GM21515 (cell line): Measurements from ENCODE around the gene PCDHB10.
"Not testable (repeated sequence)": the region's sequence is repeated elsewhere in the genome, so short reads cannot be mapped to it uniquely, and the experiment has no call there.

Experiments
- ATAC-seq: cut with Tn5 transposase; IDR thresholded peaks from one replicate; pipeline ENCODE4 v1.9.1; 2021; ENCODE audit not compliant: unreplicated experiment

PCDHB10 gene

DNA sequence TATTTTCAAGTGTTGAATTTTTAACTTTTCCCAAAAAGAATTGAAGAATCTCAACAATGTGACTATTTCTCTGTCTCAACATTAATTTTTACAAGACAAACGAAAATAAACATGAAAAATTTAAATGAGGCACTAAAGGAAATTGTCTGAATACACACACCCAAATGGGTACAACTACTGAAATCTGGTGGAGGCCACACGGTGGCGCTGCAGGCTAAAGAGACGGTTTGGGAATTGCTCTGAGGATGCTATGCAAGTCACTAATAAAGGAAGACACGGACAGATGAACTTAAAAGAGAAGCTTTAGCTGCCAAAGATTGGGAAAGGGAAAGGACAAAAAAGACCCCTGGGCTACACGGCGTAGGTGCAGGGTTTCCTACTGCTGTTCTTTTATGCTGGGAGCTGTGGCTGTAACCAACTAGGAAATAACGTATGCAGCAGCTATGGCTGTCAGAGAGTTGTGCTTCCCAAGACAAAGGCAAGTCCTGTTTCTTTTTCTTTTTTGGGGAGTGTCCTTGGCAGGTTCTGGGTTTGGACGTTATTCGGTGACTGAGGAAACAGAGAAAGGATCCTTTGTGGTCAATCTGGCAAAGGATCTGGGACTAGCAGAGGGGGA lies at the start of gene PCDHB10:
Gene PCDHB10, plus strand, starts transcription at position 244 of the 616 bp plus-strand sequence. Its CDS starts 200 bp downstream, at position 444.
- ATAC-seq, result no peak

DNA sequence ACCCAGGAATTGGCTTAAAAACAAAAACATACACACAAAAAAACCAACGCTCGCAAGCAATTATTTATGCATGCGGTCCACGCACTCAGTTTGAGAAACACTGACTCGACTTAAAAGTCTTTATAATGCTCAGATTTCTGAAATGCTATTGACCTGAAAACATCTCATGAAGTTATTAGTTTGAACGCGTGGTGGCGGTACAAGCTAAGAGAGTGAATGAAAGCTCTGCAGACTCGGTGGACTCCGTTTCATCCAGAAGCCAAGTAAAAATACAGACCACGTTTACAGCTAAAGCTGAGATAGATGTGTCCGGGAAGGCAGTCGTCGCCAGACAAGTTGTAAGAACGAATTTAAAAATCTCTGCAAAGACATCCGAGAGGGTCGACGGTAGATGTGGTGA lies 42.3 kb upstream of the PCDHB10 start, which contains the start of gene PCDHB6:
Gene PCDHB6, plus strand, starts transcription at position 246 of the 400 bp plus-strand sequence. CDS start 201 bp downstream, outside the sequence.
- no peak for ATAC-seq

DNA sequence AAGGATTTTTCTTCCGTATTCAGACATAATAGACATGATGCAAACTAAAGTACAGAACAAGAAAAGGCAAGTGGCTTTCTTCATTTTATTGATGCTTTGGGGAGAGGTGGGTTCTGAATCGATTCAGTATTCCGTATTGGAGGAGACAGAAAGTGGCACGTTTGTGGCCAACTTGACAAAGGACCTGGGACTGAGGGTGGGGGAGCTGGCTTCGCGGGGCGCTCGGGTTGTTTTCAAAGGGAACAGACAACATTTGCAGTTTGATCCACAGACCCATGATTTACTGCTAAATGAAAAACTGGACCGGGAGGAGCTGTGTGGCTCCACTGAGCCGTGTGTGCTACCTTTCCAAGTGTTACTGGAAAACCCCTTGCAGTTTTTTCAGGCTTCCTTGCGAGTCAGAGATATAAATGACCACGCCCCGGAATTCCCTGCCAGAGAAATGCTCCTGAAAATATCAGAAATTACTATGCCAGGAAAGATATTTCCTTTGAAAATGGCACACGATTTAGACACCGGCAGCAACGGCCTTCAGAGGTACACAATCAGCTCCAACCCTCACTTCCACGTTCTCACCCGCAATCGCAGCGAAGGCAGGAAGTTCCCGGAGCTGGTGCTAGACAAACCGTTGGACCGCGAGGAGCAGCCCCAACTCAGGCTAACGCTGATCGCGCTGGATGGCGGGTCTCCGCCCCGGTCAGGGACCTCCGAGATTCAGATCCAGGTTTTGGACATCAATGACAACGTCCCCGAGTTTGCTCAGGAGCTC lies 41.7 kb upstream of the PCDHB10 start:
- ATAC-seq, result no peak

DNA sequence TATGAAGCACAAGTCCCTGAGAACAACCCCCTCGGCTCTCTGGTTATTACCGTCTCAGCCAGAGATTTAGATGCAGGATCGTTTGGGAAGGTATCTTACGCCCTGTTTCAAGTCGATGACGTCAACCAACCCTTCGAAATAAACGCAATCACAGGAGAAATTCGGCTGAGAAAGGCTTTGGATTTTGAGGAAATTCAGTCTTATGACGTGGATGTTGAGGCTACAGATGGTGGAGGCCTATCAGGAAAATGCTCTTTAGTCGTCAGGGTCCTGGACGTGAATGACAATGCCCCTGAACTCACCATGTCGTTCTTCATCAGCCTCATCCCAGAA lies 41.2 kb upstream of the PCDHB10 start:
- ATAC-seq, result no peak

DNA sequence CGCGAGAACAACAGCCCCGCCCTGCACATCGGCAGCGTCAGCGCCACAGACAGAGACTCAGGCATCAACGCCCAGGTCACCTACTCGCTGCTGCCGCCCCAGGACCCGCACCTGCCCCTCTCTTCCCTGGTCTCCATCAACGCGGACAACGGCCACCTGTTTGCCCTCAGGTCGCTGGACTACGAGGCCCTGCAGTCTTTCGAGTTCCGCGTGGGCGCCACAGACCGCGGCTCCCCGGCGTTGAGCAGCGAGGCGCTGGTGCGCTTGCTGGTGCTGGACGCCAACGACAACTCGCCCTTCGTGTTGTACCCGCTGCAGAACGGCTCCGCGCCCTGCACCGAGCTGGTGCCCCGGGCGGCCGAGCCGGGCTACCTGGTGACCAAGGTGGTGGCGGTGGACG lies 40.5 kb upstream of the PCDHB10 start:
- not testable (repeated sequence) for ATAC-seq

DNA sequence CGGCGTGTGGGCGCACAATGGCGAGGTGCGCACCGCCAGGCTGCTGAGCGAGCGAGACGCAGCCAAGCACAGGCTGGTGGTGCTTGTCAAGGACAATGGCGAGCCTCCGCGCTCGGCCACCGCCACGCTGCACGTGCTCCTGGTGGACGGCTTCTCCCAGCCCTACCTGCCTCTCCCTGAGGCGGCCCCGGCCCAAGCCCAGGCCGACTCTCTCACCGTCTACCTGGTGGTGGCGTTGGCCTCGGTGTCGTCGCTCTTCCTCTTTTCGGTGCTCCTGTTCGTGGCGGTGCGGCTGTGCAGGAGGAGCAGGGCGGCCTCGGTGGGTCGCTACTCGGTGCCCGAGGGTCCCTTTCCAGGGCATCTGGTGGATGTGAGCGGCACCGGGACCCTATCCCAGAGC lies 40.1 kb upstream of the PCDHB10 start:
- not testable (repeated sequence) for ATAC-seq

DNA sequence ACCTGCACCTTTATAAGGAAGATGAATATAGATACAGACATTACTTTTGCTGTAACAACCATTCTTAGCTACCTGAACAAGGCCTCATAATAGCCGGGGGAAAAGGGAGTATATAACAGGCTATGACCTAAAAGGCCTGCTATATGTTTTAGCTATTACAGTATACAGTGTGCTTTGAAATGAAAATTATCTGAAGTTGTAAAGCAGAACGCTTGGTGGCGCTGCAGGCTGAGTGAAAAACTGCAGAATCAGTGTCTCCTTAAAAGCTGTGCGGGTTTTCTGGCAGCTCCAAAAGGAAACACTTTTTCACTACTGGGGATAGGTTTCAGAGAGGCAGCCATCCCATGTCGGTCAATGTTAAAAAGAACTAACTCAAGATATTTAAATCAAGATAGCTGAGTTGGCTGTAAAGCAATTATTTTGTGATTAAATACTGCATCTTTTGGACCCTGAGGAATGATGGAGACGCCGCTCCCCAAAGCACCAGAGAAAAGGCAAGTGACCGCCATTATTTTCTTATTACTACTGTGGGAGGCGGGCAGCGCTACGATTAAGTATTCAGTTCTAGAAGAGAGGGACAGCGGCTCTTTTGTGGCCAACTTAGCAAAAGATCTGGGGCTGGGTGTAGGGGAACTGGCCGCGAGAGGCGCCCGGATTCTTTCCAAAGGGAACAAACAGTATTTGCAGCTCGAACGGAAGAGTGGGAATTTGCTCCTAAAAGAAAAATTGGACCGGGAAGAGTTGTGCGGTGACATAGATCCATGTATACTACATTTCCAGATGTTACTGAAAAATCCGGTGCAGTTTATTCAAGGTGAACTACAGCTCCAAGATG lies 36.4 kb upstream of the PCDHB10 start:
- no peak for ATAC-seq

DNA sequence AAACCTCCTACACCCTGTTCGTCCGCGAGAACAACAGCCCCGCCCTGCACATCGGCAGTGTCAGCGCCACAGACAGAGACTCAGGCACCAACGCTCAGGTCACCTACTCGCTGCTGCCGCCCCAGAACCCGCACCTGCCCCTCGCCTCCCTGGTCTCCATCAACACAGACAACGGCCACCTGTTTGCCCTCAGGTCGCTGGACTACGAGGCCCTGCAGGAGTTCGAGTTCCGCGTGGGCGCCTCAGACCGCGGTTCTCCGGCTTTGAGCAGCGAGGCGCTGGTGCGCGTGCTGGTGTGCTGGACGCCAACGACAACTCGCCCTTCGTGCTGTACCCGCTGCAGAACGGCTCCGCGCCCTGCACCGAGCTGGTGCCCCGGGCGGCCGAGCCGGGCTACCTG lies 34.8 kb upstream of the PCDHB10 start:
- not testable (repeated sequence) for ATAC-seq

DNA sequence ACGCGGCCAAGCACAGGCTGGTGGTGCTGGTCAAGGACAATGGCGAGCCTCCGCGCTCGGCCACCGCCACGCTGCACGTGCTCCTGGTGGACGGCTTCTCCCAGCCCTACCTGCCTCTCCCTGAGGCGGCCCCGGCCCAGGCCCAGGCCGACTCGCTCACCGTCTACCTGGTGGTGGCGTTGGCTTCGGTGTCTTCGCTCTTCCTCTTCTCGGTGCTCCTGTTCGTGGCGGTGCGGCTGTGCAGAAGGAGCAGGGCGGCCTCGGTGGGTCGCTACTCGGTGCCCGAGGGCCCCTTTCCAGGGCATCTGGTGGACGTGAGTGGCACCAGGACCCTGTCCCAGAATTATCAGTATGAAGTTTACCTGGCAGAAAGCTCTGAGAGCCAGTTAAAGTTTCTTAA lies 34.3 kb upstream of the PCDHB10 start:
- not testable (repeated sequence) for ATAC-seq

DNA sequence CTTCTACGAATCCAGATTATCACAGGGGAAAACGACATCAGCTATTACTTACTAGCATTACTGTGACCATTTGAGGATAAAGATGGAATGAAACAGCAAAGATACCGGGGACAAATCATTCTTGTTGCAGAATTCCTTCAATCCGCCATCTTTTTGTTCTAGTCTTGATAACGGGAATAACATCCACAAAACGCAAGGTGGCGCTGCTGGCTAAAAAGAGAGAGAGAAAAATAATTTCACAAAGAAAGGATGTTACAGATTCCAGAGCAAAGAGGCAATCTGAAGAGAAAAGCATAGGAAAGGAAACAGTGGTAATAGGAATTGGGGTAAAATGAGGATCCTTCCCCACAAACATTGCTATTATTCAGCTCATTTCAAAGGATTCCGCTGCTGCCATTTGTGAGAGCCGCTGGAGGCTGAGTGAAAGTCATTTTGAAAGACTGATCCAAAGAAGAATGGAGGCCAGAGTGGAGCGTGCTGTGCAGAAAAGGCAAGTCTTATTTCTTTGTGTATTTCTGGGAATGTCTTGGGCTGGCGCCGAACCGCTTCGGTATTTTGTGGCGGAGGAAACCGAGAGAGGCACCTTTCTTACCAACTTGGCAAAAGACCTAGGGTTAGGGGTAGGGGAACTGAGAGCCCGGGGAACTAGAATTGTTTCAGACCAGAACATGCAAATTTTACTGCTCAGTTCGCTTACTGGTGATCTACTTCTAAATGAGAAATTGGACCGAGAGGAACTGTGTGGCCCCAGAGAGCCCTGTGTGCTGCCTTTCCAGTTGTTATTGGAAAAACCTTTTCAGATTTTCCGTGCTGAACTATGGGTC lies 19.6 kb upstream of the PCDHB10 start, which contains the start of gene PCDHB7:
Gene PCDHB7, plus strand, starts transcription at position 264 of the 824 bp plus-strand sequence. Its CDS starts 192 bp downstream, at position 456.
- no peak for ATAC-seq

DNA sequence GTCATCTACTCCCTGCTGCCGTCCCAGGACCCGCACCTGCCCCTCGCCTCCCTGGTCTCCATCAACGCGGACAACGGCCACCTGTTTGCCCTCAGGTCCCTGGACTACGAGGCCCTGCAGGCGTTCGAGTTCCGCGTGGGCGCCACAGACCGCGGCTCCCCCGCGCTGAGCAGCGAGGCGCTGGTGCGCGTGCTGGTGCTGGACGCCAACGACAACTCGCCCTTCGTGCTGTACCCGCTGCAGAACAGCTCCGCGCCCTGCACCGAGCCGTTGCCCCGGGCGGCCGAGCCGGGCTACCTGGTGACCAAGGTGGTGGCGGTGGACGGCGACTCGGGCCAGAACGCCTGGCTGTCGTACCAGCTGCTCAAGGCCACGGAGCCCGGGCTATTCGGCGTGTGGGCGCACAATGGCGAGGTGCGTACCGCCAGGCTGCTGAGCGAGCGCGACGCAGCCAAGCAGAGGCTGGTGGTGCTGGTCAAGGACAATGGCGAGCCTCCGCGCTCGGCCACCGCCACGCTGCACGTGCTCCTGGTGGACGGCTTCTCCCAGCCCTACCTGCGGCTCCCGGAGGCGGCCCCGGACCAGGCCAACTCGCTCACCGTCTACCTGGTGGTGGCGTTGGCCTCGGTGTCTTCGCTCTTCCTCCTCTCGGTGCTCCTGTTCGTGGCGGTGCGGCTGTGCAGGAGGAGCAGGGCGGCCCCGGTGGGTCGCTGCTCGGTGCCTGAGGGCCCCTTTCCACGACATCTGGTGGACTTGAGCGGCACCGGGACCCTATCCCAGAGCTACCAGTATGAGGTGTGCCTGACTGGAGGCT lies 17.7 kb upstream of the PCDHB10 start:
- ATAC-seq, result not testable (repeated sequence)

DNA sequence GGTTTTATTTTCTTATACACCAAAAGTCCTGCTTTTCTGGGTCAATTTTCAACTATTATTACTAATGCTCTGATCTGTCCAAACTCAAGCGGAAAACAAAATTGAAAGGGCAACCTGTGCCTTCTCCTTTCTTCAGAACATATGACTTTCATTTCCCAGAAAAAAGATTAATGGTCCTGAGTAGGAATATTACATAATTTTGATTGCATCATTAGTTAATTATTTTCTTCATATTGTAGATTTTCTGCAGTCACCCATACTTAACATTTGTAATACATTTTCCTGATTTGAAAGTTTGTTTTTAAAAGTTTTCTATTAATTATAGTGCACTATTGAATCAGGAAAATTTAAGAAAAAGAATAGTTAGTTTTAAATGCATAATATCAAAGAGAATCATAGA lies 16.2 kb upstream of the PCDHB10 start:
- ATAC-seq, result no peak

DNA sequence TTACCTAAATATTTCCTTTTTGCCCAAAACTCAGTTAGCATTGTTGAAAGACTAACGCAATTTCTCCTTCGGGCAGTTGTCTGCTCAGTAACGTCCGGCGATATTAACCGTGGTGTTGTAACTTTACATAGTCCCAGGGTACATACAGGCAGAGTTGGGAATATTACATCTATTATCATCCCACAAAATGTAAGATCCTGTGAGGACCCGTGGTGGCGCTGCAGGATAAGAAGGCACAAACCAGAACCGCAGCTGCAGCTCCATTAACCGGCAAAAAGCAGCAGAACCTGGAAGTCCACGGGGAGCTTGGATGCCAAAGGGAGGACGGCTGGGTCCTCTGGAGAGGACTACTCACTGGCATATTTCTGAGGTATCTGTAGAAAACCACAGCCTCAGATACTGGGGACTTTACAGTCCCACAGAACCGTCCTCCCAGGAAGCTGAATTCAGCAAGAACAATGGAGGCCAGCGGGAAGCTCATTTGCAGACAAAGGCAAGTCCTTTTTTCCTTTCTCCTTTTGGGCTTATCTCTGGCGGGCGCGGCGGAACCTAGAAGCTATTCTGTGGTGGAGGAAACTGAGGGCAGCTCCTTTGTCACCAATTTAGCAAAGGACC lies 14.5 kb upstream of the PCDHB10 start, which contains the start of gene PCDHB8:
Gene PCDHB8, plus strand, starts transcription at position 214 of the 615 bp plus-strand sequence. Its CDS starts 245 bp downstream, at position 459.
- not testable (repeated sequence) for ATAC-seq

DNA sequence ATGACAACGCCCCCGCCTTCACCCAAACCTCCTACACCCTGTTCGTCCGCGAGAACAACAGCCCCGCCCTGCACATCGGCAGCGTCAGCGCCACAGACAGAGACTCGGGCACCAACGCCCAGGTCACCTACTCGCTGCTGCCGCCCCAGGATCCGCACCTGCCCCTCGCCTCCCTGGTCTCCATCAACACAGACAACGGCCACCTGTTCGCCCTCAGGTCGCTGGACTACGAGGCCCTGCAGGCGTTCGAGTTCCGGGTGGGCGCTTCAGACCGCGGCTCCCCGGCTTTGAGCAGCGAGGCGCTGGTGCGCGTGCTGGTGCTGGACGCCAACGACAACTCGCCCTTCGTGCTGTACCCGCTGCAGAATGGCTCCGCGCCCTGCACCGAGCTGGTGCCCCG lies 12.8 kb upstream of the PCDHB10 start:
- ATAC-seq, result not testable (repeated sequence)

DNA sequence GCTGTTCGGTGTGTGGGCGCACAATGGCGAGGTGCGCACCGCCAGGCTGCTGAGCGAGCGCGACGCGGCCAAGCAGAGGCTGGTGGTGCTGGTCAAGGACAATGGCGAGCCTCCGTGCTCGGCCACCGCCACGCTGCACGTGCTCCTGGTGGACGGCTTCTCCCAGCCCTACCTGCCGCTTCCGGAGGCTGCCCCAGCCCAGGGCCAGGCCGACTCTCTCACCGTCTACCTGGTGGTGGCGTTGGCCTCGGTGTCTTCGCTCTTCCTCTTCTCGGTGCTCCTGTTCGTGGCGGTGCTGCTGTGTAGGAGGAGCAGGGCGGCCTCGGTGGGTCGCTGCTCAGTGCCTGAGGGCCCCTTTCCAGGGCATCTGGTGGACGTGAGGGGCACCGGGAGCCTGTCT lies 12.3 kb upstream of the PCDHB10 start:
- not testable (repeated sequence) for ATAC-seq

DNA sequence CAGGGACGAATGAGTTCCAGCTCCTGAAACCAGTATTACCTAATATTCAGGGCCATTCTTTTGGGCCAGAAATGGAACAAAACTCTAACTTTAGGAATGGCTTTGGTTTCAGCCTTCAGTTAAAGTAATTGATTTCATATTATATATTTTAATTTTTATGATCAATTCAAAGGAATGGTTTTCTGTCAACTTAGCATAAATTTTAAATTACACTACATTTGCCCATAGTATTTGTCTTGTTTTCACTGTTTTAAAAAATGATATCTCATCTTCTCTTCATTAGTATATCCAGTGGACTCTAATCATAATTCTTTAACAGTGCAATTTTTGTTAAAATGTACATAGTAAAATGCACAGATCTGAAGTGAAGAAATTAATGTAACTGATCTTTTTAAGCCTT lies 11.8 kb upstream of the PCDHB10 start:
- ATAC-seq, result no peak

DNA sequence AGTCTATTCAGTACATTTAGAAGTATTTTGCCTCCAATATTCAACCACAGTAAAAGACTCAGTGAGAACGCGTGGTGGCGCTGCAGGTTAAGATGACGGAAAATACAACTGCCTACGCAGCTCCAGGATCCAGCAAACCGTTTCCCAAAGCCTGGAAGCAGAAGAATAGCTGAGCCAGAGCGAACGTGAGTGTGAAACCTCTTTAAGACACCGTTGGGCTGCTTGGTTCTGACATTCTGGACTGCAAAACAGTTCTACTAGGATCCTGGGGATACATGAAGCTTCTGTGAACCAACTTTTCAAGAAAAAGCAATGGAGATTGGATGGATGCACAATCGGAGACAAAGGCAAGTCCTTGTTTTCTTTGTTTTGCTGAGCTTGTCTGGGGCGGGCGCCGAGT lies 9.9 kb upstream of the PCDHB10 start, which contains the start of gene PCDHB16:
Gene PCDHB16, plus strand, starts transcription at position 140 of the 400 bp plus-strand sequence. Its CDS starts 173 bp downstream, at position 313.
- ATAC-seq, result no peak

DNA sequence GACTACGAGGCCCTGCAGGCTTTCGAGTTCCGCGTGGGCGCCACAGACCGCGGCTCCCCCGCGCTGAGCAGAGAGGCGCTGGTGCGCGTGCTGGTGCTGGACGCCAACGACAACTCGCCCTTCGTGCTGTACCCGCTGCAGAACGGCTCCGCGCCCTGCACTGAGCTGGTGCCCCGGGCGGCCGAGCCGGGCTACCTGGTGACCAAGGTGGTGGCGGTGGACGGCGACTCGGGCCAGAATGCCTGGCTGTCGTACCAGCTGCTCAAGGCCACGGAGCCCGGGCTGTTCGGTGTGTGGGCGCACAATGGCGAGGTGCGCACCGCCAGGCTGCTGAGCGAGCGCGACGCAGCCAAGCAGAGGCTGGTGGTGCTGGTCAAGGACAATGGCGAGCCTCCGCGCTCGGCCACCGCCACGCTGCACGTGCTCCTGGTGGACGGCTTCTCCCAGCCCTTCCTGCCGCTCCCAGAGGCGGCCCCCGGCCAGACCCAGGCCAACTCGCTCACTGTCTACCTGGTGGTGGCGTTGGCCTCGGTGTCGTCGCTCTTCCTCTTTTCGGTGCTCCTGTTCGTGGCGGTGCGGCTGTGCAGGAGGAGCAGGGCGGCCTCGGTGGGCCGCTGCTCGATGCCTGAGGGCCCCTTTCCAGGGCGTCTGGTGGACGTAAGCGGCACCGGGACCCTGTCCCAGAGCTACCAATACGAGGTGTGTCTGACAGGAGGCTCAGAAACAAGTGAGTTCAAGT lies 7.9 kb upstream of the PCDHB10 start:
- ATAC-seq, result not testable (repeated sequence)
